ENCODE measurements around the gene IQCC. TPM values are rescaled to one million over a fixed set of nuclear protein-coding genes. Genes with fewer than 3 reads are reported as not detected.

The IQCC gene
- total RNA-seq, 1 donor from 2014 or later, result 6.4 TPM

DNA sequence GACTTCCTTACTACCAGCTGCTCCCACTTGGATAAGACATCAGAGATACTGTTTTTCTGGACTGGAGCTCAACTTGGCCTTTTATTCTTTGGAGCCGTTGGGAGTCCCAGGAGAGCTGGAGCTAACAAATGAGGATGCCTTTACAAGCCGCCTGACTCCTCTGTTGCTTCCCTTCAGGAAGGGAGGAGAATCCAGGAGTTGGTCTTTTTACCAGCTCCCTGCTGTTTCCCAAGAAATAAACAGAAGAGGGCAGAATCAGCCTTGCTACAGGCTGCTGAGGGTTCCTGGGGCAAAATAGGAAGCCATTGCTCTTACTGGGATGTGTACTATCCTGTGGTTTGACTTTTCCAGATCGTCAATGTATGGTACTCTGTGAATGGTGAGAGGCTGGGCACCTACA lies 18.2 kb downstream of the IQCC start:
- intact Hi-C loops (cut with micrococcal nuclease), result loop anchor here (5.0 kb wide), 1 partner anchor 114 kb away; the partner anchor contains the start of gene MARCKSL1
- Mint-ChIP-seq H3K9me3 (no peaks in the 10 kb centered on the region), H3K36me3 (ENCODE audit: low read depth) (peaks cover 33% of the 10 kb centered on the region), H3K4me1 (peaks cover 32% of the 10 kb centered on the region), H3K27ac (peak overlapping the region; percentile 95), H3K27me3 (no peaks in the 10 kb centered on the region), H3K4me3 (peak overlapping the region; percentile 94)
- DNase-seq, result no peak

DNA sequence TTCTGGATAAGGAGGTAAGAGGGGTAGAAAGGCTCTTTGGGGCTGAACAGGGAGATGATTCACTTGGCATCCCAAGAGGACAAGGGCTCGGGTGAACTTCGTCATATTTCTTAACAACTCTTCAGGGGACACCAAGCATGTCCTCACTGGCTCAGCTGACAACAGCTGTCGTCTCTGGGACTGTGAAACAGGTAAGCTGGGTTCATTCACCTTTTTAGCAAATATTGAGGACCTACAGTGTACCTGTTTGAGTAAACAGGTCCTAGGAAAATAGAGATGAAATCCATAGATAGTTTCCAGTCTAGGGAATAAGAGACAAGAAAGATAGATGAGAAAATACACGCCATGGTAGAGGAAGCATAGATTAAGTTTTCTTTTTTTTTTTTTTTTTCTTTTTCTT lies 18.8 kb downstream of the IQCC start:
- Mint-ChIP-seq H3K9me3 (no peaks in the 10 kb centered on the region), H3K36me3 (ENCODE audit: low read depth) (peaks cover 39% of the 10 kb centered on the region), H3K4me1 (peaks cover 34% of the 10 kb centered on the region), H3K27ac (peak overlapping the region; percentile 72), H3K27me3 (no peaks in the 10 kb centered on the region), H3K4me3 (peak overlapping the region; percentile 94)
- no peak for DNase-seq
- intact Hi-C loops (cut with micrococcal nuclease), result loop anchor here (5.0 kb wide), 1 partner anchor 113 kb away; the partner anchor contains the start of gene MARCKSL1

DNA sequence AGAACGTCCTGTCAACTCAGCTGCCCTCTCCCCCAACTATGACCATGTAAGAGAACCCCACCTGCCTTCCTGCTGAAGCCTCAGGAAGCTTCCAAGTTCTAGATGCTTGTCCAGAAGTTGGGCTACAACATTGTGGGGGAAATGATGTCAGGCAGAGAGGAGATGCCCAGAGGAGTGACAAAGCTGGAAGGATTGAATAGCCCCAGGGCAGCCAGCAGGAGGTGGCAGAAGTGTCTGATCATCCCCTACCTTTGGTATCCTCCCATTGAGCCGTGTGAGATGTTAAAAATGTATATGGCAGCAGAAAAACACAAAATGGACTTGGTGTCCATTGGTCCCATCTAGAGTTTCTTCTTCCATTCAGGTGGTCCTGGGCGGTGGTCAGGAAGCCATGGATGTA lies 23.3 kb downstream of the IQCC start:
- H3K4me1 Mint-ChIP-seq, result peaks cover 14% of the 10 kb centered on the region
- no peaks in the 10 kb centered on the region for H3K9me3 Mint-ChIP-seq
- no peak overlapping the region for H3K4me3 Mint-ChIP-seq
- no peaks in the 10 kb centered on the region for H3K27me3 Mint-ChIP-seq
- intact Hi-C loops (cut with micrococcal nuclease), result no loop called here
- no peak for DNase-seq
- peaks cover 51% of the 10 kb centered on the region for H3K36me3 Mint-ChIP-seq (ENCODE audit: low read depth)
- no peak overlapping the region for H3K27ac Mint-ChIP-seq

DNA sequence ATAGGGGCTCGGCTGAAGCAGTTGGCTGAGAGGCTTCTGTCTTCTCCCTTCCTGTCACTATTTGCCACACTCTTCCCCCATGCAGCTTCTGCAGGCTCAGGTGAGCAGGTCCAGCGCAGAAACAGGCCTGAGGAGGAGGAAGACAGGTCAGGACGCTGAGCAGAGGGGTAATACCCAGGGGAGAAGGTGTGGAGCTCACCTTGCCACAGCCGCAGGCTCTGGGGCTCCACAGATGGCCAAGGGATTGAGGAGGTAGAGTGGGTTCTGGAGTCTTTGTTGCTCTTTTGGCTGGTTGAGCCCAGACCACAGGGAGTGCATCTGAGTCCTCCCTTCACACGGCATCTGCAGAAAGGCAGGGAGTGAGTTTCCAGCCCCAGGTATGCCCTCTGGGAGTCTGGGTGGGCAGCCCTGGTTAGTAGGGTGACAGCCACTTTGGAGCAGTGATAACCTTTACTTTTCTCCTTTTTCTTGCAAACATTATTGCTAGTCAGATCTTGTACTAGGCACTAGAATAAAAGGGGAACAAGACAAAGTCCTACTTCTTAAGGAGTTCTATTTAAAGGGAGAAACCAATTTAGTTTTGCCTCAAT lies 26.5 kb downstream of the IQCC start:
- no peak overlapping the region for H3K27ac Mint-ChIP-seq
- H3K27me3 Mint-ChIP-seq, result no peaks in the 10 kb centered on the region
- H3K4me1 Mint-ChIP-seq, result peaks cover 7% of the 10 kb centered on the region
- no peak overlapping the region for H3K4me3 Mint-ChIP-seq
- H3K36me3 Mint-ChIP-seq (ENCODE audit: low read depth), result peaks cover 35% of the 10 kb centered on the region
- intact Hi-C loops (cut with micrococcal nuclease), result no loop called here
- no peaks in the 10 kb centered on the region for H3K9me3 Mint-ChIP-seq
- DNase-seq, result no peak

DNA sequence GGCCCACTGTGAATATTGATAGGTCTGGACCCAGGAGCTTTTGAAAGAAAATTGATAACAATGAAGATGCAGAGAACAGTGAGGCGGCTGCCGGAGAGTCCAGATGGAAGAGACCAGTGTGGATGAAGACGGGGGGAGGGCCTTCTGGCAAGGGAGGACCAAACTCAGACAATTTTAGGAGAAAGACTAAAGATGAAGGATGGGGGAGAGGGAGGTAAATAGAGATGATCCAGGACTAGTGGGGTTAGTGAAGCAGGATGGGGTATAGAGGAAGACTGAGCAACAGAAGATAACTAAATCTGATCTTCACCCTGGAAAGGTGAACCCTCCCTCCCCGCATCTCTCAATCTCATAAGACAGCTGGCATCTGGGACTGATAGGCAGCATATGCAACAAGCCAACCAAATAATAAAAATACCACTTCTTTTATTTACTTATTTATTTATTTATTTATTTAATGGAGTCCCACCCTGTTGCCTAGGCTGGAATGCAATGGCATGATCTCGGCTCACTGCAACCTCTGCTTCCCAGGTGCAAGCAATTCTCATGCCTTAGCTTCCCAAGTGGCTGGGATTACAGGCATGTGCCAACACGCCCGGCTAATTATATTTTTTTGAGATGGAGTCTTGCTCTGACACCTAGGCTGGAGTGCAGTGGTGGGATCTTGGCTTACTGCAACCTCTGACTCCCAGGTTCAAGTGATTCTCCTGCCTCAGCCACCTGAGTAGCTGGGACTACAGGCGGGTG lies 27.3 kb downstream of the IQCC start:
- intact Hi-C loops (cut with micrococcal nuclease), result no loop called here
- DNase-seq, result no peak
- Mint-ChIP-seq H3K9me3 (no peaks in the 10 kb centered on the region), H3K27me3 (no peaks in the 10 kb centered on the region), H3K4me3 (no peak overlapping the region), H3K36me3 (ENCODE audit: low read depth) (peaks cover 29% of the 10 kb centered on the region), H3K27ac (no peak overlapping the region), H3K4me1 (peaks cover 5% of the 10 kb centered on the region)

DNA sequence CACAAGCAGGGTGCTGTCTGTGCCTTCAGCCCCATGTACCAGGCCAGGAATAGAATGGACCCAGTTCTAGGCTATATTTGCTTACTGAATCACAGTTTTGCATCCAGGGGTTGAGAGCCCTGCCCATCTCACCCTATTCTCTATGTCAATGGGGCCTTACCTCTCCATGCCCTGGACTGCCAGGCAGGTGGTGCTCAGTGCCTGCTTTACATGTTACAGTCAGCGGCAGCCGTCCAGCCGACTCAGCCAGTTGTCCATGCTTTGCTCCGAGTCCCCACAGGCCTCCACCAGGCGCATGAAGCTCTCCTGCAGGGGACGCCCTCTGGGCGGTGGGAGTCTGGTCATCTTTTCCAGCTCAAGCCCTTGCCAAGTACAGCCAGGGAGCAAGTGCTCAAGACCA lies 29.3 kb downstream of the IQCC start:
- Mint-ChIP-seq H3K36me3 (ENCODE audit: low read depth) (peaks cover 14% of the 10 kb centered on the region), H3K27ac (no peak overlapping the region), H3K4me3 (no peak overlapping the region), H3K4me1 (peaks cover 2% of the 10 kb centered on the region), H3K27me3 (no peaks in the 10 kb centered on the region), H3K9me3 (no peaks in the 10 kb centered on the region)
- peak; percentile 56 for DNase-seq
- intact Hi-C loops (cut with micrococcal nuclease), result no loop called here

DNA sequence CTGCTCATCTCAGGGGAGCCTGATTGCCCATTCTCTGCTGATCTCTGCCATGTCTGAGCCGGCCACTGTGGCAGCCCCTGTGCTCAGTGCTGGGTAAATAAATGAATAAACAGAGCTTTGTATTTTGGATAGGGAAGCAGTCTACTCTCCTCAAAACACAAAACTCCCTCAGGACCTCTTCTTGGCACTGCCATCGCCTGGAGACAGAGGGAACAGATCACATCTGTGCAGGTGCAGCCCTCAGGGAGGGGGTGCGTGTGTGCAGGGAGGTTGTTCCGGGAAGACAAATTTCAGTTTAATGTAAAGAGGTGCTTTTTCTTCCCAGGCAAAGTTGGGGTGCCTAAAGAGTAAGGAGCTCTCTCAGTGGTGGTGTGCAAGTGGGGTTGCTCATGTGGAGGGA lies 33.9 kb downstream of the IQCC start:
- Mint-ChIP-seq H3K4me1 (peaks cover 13% of the 10 kb centered on the region), H3K36me3 (ENCODE audit: low read depth) (peaks cover 2% of the 10 kb centered on the region), H3K4me3 (peak overlapping the region; percentile 85), H3K9me3 (no peaks in the 10 kb centered on the region), H3K27me3 (no peaks in the 10 kb centered on the region), H3K27ac (no peak overlapping the region)
- intact Hi-C loops (cut with micrococcal nuclease), result no loop called here
- peak; percentile 56 for DNase-seq

DNA sequence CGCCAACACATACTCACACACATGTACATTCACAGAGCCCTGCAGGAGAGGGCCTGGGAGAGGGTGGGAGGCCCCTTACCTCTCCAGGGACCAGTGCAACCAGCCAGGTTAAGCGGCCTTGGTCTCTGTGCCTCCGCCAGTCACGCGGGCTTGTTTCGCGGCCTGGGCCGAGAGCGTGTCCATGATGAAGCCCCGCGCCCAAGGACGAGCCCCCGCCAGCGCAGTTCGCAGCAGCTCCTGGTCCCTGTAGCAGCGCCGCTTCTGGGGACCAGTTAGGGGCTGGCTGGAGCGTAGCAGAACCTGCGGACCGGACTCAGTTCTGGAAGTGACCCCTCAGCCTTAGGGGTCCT lies 34.3 kb downstream of the IQCC start:
- peak; percentile 56 for DNase-seq
- no peaks in the 10 kb centered on the region for H3K27me3 Mint-ChIP-seq
- intact Hi-C loops (cut with micrococcal nuclease), result no loop called here
- H3K9me3 Mint-ChIP-seq, result no peaks in the 10 kb centered on the region
- no peak overlapping the region for H3K27ac Mint-ChIP-seq
- peak overlapping the region; percentile 85 for H3K4me3 Mint-ChIP-seq
- peaks cover 13% of the 10 kb centered on the region for H3K4me1 Mint-ChIP-seq
- peaks cover 2% of the 10 kb centered on the region for H3K36me3 Mint-ChIP-seq (ENCODE audit: low read depth)

DNA sequence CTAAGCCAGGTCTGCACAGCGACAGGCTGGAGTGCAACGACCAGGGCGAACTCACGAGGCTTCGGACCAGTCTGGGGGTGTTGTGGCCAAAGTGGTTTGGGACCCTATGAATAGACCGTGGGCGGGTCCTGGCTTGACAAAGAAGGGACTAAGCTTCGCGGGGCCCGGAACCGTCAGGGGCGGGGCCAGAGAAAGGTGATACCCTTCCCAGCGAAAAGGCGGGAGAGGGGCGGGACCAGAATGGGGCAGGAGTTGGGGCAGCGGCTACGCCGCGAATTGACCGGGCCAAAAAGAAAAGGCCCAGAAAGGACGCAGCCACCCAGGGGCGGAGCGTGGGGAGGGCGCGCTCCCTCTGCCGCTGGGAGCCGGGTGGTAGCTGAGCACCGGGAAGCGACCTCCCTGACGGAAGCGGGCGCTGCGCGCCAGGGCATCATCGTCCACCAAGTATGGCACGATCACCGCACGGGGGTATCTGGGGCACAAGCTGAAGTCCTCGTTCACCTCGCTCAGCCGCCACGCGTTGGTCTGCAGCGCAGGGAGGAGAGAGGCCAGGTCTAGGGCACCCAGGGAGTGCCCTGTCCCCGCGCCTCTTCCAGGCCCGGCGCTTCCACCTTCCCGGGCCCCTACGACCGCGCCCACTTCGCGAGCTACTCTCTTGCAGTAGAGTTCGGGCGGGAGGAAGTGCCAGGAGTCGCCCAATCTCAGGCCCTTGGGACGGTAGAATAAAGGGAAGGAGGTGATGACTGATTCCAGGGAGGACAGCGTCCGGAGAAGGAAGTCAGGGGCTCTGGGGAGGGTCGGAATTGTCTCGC lies 34.9 kb downstream of the IQCC start:
- peak overlapping the region; percentile 34 for H3K27ac Mint-ChIP-seq

DNA sequence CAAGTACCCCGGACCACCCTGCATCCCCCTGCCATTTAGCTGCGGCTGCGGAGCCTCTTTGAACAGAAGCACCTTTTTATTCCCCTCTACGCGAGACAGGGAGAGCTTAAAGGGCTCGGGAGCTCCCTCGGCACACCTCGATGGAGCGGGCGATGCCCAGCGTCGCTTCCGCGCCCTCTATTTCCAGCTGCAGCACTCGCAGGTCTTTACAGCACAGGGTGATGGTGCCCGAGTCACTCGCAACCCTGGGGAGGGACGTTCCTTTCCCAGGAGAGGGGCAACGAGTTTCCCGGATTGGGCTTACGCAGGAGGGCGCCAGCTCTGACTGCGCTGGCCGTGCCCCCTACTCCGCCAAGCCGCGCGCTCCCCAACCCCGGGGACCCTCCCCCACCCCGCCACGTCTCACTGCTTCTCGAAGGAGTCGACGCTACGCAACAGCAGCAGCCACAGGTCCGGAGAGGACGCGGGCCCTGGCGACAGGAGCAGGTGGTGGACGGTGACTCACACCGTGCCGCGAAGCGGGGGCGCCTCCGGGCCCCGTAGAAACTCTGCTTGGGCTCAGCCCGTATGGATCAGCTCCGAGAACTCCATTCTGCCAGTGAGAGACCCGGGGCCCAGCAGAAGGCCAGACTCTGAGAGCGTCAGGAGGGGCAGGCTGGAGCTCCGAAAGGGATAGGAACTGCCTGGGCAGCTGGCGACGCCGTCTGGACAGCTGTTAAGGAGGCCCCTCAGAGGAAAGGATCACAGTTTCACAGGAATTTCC lies 35.7 kb downstream of the IQCC start:
- Mint-ChIP-seq H3K27me3 (no peaks in the 10 kb centered on the region), H3K36me3 (ENCODE audit: low read depth) (peaks cover under 1% of the 10 kb centered on the region), H3K4me3 (peak overlapping the region; percentile 85), H3K4me1 (peaks cover 11% of the 10 kb centered on the region), H3K27ac (peak overlapping the region; percentile 34), H3K9me3 (no peaks in the 10 kb centered on the region)
- intact Hi-C loops (cut with micrococcal nuclease), result no loop called here
- peak; percentile 79 for DNase-seq

More for the DNA sequence above, 34.9 kb downstream of the IQCC start:
- DNase-seq, result peak; percentile 82
- intact Hi-C loops (cut with micrococcal nuclease), result no loop called here
- Mint-ChIP-seq H3K9me3 (no peaks in the 10 kb centered on the region), H3K4me3 (peak overlapping the region; percentile 85), H3K36me3 (ENCODE audit: low read depth) (peaks cover 2% of the 10 kb centered on the region), H3K27me3 (no peaks in the 10 kb centered on the region), H3K4me1 (peaks cover 13% of the 10 kb centered on the region)

DNA sequence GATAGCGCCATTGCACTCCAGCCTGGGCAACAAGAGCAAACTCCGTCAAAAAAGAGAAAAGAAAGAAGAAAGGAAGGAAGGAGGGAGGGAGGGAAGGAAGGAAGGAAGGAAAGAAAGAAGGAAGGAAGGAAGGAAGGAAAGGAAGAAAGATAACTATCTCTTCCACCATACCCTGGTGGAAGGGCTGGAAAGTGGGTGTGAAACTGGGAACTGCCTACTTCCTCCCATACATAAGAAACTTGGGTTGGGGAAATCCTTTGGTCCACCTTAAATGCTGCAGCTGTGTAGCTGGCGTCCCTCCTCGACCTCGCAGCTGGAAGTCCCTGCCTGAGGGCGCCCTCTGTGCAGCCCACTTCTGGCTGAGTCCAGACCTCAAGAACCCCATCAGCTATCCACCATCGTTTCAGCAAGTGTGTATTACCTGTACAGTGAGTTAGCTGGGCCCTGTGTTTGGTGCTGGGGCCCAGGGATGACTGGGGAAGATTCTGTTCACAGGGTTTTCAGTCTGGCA lies 36.9 kb downstream of the IQCC start:
- no peaks in the 10 kb centered on the region for H3K27me3 Mint-ChIP-seq

DNA sequence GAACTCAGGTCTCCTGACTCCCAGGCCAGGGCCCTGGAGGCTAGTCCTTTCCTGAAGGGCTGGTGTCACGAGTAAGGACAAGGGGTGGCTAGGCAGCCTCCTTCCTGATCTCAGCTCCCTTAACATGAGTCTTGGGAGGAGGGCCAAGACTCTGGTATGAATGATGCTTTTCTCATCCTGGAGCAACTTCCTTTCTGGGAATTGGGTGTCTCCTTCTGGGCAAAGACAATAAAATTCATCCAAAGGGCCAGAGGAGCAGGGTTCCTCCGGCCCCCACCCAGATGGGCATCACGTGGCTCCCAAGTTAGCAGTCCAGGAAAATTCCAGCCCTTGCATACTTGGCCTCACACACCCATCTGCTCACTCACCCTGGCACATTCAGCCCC lies 41.4 kb downstream of the IQCC start, which contains the start of gene FAM167B:
TSS of gene FAM167B (plus strand) at position 335 of the 386 bp plus-strand sequence. CDS start 200 bp downstream, outside the sequence.
- intact Hi-C loops (cut with micrococcal nuclease), result no loop called here
- DNase-seq, result no peak
- H3K27ac Mint-ChIP-seq, result peak within 1 kb of the TSS; percentile 96
- H3K27me3 Mint-ChIP-seq, result no peaks in the 10 kb centered on the region
- peaks cover 53% of the 10 kb centered on the region for H3K4me1 Mint-ChIP-seq
- peaks cover 7% of the 10 kb centered on the region for H3K36me3 Mint-ChIP-seq (ENCODE audit: low read depth)
- H3K4me3 Mint-ChIP-seq, result peak within 1 kb of the TSS; percentile 69
- no peaks in the 10 kb centered on the region for H3K9me3 Mint-ChIP-seq

More for the DNA sequence above, 36.9 kb downstream of the IQCC start:
- Mint-ChIP-seq H3K27ac (no peak overlapping the region), H3K9me3 (no peaks in the 10 kb centered on the region), H3K4me1 (peaks cover 23% of the 10 kb centered on the region), H3K36me3 (ENCODE audit: low read depth) (no peaks in the 10 kb centered on the region), H3K4me3 (no peak overlapping the region)
- intact Hi-C loops (cut with micrococcal nuclease), result no loop called here
- no peak for DNase-seq

DNA sequence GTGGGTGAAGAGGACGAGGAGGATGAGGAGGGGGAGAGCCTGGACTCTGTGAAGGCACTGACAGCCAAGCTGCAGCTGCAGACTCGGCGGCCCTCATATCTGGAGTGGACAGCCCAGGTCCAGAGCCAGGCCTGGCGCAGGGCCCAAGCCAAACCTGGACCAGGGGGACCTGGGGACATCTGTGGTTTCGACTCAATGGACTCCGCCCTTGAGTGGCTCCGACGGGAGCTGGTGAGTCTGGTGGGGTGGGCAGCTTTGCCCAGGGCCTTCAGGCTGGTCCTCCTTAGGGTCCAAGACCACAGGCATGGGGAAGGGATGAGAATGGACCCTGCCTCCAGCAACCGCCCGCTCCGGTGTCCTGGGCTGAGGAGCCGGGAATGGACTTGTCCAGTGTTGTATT lies 42.0 kb downstream of the IQCC start:
- H3K27me3 Mint-ChIP-seq, result no peaks in the 10 kb centered on the region
- intact Hi-C loops (cut with micrococcal nuclease), result no loop called here
- DNase-seq, result no peak
- peak overlapping the region; percentile 69 for H3K4me3 Mint-ChIP-seq
- no peaks in the 10 kb centered on the region for H3K9me3 Mint-ChIP-seq
- H3K36me3 Mint-ChIP-seq (ENCODE audit: low read depth), result peaks cover 12% of the 10 kb centered on the region
- peaks cover 54% of the 10 kb centered on the region for H3K4me1 Mint-ChIP-seq
- peak overlapping the region; percentile 96 for H3K27ac Mint-ChIP-seq
